Thyroid gland (tissue), 4 donors: ENCODE results near the gene NQO1.

Experiments
- CTCF ChIP-seq, 6 experiments: fragments of 200-600 bp in 3 of 6; fragments of 450-650 bp in 3 of 6; sonication (generic) in 3 of 6; IDR thresholded peaks; one replicate each; pipeline ENCODE4 v1.5.1; 2016 to 2019; ENCODE audit warnings: antibody characterized with exemption in 6 of 6, mild to moderate bottlenecking in 2 of 6, inconsistent platforms in 1 of 6, moderate library complexity in 1 of 6
- POLR2A ChIP-seq, 2 donors: fragments of 450-650 bp; IDR thresholded peaks; one replicate each; pipeline ENCODE4 v1.6.1; 2017; ENCODE audit warnings: antibody characterized with exemption in 2 of 2, mild to moderate bottlenecking in 2 of 2, moderate library complexity in 1 of 2

- no peak for TF ChIP-seq CTCF (IDR thresholded peaks at IDR 0.05)
- no peak for TF ChIP-seq POLR2A (IDR thresholded peaks at IDR 0.05)
Observed at GRCh38 chr16:69691980-69692911, 34.1 kb downstream of the NQO1 start.
